Measurements from ENCODE around the gene ST14. TPM values are rescaled to one million over a fixed set of nuclear protein-coding genes. Genes with fewer than 3 reads are reported as not detected.

ST14 gene
- total RNA-seq, 2 donors from 2014 or later = 537 to 604 TPM

- no peak overlapping the region for H3K9ac ChIP-seq (ENCODE audit: low read depth in 2 of 2, low read length in 2 of 2)
- no peak for DNase-seq
- H3K27me3 ChIP-seq = no peaks in the 10 kb centered on the region
- no peaks in the 10 kb centered on the region for H3K4me1 ChIP-seq
- intact Hi-C loops (cut with DNase I) = no loop called here
- H3K36me3 ChIP-seq = peaks cover 11% of the 10 kb centered on the region
- no peak for TF ChIP-seq CTCF (IDR thresholded peaks at IDR 0.05)
- no peak overlapping the region for H3K27ac ChIP-seq
- H3K4me3 ChIP-seq = no peak overlapping the region
- no peaks in the 10 kb centered on the region for H3K9me3 ChIP-seq
Measured at GRCh38 chr11:130127509-130127908, 32.1 kb upstream of the ST14 start.

- Histone ChIP-seq H3K27me3 (no peaks in the 10 kb centered on the region), H3K36me3 (peaks cover 11% of the 10 kb centered on the region), H3K9me3 (no peaks in the 10 kb centered on the region), H3K27ac (no peak overlapping the region), H3K4me1 (no peaks in the 10 kb centered on the region), H3K9ac (ENCODE audit: low read depth in 2 of 2, low read length in 2 of 2) (no peak overlapping the region), H3K4me3 (no peak overlapping the region)
- no peak for DNase-seq
- no peak for TF ChIP-seq CTCF (IDR thresholded peaks at IDR 0.05)
- intact Hi-C loops (cut with DNase I) = no loop called here
Measured at GRCh38 chr11:130128626-130129025, 31.0 kb upstream of the ST14 start.

GRCh38 chr11:130129922-130130321, 29.7 kb upstream of the ST14 start:
- Histone ChIP-seq H3K9ac (ENCODE audit: low read depth in 2 of 2, low read length in 2 of 2) (no peak overlapping the region), H3K9me3 (no peaks in the 10 kb centered on the region), H3K27ac (no peak overlapping the region), H3K36me3 (peaks cover 11% of the 10 kb centered on the region), H3K4me3 (no peak overlapping the region), H3K27me3 (no peaks in the 10 kb centered on the region), H3K4me1 (no peaks in the 10 kb centered on the region)
- intact Hi-C loops (cut with DNase I) = loop anchor here (10.0 kb wide), 1 partner anchor 135 kb away; no protein-coding TSS in a partner anchor
- no peak for TF ChIP-seq CTCF (IDR thresholded peaks at IDR 0.05)
- no peak for DNase-seq

GRCh38 chr11:130131961-130132850, 27.4 kb upstream of the ST14 start:
- Histone ChIP-seq H3K9ac (ENCODE audit: low read depth in 2 of 2, low read length in 2 of 2) (no peak overlapping the region), H3K4me3 (no peak overlapping the region), H3K4me1 (no peaks in the 10 kb centered on the region), H3K27me3 (no peaks in the 10 kb centered on the region), H3K27ac (no peak overlapping the region), H3K9me3 (no peaks in the 10 kb centered on the region), H3K36me3 (peaks cover 8% of the 10 kb centered on the region)
- peak; percentile 63 for DNase-seq
- intact Hi-C loops (cut with DNase I) = loop anchor here (2.0 to 10.0 kb wide), 2 partner anchors 137 to 207 kb away; no protein-coding TSS in a partner anchor
- TF ChIP-seq CTCF (IDR thresholded peaks at IDR 0.05) = peak; percentile 89

GRCh38 chr11:130133716-130134115, 25.9 kb upstream of the ST14 start:
- TF ChIP-seq CTCF (IDR thresholded peaks at IDR 0.05) = no peak
- Histone ChIP-seq H3K27ac (no peak overlapping the region), H3K27me3 (no peaks in the 10 kb centered on the region), H3K9ac (ENCODE audit: low read depth in 2 of 2, low read length in 2 of 2) (no peak overlapping the region), H3K4me3 (no peak overlapping the region), H3K4me1 (no peaks in the 10 kb centered on the region), H3K36me3 (peaks cover 8% of the 10 kb centered on the region), H3K9me3 (no peaks in the 10 kb centered on the region)
- no peak for DNase-seq
- intact Hi-C loops (cut with DNase I) = loop anchor here (2.0 to 10.0 kb wide), 2 partner anchors 139 to 209 kb away; no protein-coding TSS in a partner anchor

Measured in colonic mucosa (tissue), 4 donors.